Measurements from ENCODE around the gene HDAC9.

The HDAC9 gene

DNA sequence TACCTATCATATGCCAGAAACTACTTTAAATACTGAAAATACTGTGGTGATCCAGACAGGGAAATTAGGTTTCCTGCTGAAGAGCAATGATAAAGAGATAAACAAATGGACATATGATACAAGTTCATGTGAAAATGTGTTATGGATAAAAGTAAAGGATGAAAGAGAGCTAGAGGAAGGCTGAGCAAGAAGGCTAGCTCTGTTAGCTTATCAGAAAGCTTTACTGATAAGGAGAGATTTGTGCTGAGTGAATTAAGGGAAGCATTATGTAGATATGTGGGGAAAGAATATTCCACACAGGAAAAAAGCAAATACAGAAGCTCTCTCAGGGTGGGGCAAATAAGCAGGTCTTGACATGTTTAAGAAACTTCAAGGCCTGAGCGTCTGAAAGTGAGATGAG lies 308.4 kb downstream of the HDAC9 start:
- no peak for DNase-seq

DNA sequence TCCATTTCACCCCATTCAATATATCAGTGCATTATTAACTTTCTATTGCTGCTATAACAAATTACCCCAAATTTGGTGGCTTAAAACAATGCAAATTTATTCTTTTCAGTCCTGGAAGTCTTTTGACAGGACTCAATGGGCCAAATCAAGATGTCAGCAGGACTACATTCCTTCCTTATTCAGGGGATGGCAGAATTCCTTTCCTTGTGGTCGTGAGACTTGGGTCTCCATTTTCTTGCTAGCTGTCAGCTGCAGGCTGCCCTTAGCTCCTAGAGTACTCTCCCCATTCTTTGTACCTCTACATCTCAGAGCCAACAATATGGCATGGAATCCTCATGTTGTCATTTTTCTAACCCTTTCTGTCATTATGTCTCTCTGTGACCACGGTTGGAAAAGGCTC lies 310.6 kb downstream of the HDAC9 start:
- no peak for DNase-seq

DNA sequence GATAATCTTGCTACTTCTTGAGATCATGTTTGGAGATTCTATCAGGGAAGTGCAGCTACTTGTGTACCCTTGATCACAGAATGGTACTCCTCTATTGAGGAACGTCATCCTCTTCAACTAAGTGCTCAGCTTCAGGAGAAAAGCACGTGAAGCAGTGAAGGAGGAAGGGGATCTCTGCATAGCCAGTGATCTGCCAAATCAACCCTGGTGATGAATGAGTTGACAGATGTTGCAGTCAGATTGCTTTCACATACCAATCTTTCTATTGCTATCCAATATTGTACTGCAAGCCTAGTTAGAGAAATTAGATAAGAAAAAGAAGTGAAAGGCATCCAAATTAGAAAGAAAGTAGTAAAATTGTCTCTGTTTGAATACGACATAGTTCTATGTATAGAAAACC lies 312.5 kb downstream of the HDAC9 start:
- no peak for DNase-seq

DNA sequence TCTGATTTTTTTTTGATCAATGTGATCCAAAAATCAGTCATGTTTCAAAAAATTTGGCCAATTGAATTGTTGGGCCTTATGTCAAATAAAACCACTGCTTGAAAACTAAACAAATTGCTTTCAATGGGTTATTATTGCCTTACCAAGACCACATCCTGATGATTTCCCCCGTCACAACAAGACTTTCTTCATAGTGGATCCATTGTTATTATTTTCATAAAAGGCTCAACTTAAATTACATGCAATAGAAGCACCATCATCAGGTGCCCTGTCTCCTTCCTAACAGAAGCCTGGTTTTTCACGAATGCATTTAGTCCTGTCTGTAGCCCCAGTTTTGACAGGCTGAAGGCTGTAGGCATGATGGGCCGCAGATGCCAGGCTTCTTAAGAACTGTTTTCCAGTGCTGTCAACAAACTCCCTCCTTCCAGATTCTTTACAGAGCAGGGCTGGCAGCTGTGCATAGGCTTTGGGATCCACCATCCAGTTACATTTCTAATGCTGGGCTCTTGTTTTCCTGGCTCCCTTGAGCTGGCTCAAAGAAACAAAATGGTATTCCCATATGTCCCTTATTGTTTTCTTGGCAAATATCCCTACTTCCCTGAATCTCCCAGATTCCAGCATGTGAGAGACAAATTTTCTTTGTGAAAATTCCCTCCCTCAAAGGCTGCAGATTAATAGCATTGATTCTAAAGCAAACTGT lies 319.9 kb downstream of the HDAC9 start:
- DNase-seq = no peak

DNA sequence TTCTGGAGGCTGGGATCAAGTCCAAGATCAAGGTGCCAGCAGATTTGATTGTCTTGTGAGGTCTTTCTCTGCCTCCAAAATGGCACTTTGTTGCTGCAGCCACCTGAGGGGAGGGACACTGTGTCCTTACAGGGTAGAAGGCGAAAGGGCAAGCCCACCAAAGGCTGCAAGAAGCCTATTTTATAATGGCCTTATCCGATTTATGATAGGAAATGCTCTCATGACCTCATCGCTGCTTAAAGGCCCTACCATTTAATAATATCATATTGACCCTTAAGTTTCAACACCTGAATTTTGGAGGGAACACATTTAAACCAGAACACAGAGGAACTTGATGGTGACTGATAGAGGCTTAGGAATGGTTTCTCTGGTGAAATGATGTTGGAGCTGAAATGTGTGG lies 325.4 kb downstream of the HDAC9 start:
- no peak for DNase-seq

DNA sequence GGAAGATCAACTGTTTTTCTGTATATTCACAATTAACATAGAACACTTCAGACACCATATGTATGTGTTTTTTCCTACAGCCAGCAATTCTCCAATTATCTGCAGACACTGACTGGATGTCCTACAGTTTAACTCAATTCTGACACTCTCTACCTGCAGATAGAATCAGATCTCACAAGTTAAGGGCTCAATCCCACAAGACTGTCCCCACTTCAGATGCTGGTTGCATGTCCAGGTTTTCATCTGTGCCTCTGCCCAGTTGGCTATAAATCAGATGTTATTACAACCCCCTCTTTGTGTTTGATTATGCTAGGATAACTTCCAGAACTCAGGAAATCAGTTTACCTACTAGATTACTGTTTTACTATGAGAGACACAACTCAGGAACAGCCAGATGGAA lies 326.0 kb downstream of the HDAC9 start:
- DNase-seq = no peak

DNA sequence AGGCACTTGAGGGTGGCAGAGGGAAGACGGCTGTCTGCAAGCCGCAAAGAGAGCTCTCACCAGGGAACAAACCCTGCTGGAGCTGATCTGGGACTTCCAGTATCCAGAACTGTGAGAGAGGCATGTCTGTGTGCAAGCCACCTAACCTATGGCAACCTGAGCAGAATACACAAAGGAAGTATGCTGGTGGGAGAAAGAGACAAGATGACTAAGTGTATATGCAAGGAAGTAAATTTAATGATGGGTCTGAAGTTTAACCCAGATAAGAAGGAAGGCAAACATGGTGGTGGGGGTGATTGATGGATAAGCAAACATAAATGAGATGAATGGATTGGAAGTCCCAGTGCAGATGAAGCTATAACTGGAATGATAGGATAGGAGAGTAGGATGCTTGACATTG lies 328.6 kb downstream of the HDAC9 start:
- no peak for DNase-seq

DNA sequence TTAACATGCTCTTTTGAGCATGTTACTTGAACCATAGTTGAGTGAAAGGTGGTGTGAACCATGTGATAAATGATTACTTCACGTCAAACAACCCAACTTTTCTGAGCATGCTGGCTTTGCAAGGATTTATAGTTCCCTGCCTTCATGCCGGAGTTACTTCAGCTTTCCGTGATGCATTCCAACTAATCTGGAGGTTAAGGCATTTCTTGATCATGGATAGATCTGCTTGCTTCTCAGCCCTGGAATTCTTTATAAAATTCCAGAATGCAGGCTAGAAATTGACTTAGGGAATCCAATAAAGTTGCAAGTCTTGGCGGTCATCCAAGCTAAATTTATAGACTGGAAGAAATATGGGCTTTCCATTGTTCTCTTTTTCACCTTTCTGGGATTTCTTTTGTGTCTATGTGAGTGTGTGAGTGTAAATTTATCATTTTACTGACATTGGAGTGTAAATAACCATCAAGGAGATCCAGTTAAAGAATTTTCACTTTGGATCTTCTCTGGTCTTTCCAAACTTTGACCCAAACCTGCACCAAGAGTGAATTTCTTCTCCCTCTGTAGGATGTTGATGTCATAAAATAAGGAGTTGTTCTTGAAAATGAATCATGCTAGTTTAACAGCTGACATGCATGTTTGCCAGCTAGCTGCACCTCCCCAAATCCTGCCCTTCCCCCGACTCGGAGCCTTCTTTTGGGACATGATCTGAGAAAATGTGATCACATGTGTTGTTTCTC lies 332.9 kb downstream of the HDAC9 start:
- DNase-seq = no peak

DNA sequence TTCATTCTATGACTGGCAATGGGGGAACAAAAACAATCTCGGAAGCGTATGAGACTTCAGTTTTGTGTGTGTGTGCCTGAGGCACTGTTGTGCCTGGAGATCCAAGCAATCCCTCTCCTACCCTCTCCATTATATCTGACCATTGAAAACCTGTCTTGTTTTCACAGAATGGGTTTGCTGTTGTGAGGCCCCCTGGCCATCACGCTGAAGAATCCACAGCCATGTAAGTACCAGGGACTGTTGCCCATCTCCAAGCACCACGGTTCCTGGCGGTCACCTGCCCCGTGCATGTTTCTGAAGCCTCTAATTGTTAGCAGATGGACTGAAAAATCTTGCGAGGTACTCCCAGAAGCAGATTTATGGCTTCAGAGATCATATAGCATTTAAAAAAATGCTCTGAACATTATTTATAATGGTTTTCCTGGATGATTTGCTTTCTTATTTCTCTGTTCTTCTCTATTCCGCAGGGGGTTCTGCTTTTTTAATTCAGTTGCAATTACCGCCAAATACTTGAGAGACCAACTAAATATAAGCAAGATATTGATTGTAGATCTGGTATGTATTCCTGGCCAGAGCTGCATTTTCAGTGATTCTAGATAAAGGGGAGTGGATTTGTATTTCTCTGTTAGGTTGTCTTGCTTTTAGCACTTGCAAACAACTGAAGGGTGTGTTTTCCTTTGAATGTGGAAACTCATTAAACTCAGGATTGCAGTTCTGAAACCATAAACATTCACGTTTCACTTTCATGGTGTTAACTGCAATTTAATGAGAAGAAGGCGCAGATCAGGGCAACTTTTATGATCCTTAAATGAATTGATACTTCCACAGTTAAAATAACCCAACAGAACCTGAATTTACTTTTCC lies 333.7 kb downstream of the HDAC9 start:
- no peak for DNase-seq

DNA sequence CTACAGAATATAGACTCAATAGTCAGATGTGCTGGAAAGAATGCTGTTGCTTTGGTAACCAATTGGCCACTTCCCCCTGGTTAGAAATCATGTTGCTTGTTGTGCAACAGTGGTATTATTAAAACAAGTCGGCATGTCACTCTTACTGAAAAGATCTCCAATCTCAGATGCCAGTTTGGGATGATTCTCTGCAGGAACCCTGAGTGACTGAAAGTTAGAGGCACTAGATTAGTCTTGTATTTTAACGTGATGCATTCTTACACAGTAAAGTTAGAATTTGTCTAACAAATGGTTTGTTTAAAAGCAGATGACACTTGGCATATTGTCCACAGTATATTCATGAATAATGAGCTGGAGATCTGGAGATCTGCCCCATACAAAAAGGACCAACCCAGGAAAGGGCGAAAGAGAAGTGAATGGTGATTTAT lies 334.3 kb downstream of the HDAC9 start:
- DNase-seq = no peak

DNA sequence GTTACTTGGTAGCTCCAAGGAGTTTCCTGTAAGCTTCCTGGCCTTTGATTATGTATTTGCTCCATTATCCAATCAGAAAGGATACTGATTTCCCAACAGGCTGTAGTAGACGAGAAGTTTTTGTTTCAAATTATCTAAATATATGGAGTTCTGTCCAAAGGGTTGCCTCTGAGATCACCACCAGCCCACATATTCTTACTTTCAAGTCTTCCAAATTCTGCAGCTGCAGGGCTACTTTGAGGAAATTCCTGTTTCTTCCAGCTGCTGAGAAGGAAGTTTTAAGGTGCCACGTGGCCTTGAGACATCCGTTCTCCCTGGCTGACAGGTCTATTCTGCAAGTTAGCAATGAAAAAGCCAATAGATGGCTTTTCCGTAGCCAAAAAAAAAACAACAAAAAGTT lies 335.9 kb downstream of the HDAC9 start:
- no peak for DNase-seq

DNA sequence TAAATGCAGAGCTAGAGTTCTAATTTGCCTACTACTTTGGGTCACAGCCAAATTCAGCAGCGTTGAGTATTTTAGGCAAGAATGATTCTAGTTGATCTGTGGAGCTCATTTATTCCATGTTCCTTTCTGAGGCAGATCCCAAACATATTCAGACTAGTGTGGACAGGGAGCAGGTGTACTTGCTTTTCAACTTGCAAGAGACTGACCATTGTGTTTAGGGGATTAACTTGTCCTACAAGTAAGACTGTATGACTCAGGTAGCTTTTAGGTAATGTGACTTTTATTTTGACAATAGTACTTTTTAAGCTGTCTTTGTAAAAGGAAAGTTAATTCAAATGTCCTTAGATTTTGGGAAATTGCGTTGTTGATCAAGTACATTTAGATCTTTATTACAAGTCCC lies 336.4 kb downstream of the HDAC9 start:
- DNase-seq = no peak

DNA sequence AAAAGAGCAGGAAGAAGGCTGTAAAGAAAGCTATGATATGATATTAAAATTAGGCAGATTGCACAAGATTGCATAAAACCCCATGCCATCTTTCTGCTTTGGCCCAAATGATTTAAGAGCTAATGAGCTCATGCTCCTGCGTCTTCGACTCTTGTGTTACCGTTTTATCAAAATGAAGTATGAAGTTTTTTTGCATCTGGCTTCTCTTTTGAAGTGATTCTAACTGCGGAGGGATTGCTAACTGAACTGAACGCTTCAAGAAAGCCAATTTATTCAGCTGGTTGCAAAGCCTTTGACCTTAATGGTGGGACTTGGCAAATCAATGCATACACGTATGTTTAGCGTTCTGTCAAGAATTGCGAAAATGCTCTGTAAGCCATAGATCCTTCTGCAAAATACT lies 339.0 kb downstream of the HDAC9 start:
- no peak for DNase-seq

DNA sequence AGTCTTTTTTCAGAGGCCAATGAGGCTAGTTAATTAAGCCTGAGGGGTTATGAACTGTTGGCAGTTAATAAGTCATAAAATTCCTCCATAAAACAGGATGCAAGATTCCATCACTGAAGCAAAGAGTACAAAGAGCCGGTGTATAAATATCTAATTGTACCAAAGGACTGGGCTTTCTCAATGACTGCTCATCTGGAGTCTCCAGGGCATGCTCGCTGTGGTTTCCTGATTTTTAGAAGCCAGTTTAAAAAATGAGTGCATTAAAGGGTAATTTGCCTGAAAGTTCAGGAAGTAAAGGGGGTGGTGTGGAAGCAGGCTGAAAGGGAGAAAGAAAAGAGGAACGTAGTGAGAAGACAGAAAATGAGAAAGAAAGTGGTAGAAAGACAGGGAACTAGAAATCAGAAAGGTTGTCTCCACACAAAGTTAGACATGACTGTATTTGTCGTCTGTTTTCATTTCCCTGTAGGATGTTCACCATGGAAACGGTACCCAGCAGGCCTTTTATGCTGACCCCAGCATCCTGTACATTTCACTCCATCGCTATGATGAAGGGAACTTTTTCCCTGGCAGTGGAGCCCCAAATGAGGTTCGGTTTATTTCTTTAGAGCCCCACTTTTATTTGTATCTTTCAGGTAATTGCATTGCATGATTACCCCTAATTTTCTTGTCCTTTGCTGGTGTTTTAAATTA lies 339.6 kb downstream of the HDAC9 start:
- no peak for DNase-seq

DNA sequence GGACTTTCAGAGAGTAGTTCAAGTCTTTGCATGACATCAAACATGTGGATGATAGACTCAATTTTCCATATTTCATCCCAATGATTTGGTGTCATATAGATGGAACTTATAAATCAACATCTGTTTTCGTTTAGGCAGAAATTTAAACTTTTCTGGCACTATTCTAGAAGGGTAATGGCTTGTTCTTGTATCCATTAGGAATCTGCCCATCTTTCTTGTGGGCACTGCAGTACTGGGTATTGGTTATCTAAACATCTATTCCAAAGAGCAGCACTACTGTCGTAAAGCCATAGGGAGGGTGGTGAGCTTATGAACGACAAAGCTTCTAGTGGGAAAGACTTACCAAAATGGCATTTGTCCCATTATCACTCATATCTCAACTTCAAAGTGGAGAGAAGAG lies 348.4 kb downstream of the HDAC9 start:
- no peak for DNase-seq

DNA sequence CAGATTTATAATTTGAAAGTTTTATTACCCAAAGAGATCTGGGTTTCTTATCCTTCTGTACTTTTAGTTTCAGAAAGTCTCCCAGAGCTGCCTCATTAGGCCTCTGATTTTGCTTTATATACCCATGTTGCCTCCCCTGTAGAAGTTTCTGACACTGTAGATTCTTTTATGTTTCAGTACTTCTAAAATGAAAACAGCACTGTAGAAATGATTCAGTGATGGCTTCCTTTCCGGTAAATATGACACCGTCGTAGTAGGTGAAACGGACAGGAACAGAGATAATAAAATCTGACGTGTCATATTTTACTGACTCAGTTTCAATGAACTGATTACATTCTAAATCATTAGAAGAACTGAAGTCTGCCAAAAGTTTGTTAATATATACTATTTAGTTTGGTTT lies 349.2 kb downstream of the HDAC9 start:
- DNase-seq = no peak

DNA sequence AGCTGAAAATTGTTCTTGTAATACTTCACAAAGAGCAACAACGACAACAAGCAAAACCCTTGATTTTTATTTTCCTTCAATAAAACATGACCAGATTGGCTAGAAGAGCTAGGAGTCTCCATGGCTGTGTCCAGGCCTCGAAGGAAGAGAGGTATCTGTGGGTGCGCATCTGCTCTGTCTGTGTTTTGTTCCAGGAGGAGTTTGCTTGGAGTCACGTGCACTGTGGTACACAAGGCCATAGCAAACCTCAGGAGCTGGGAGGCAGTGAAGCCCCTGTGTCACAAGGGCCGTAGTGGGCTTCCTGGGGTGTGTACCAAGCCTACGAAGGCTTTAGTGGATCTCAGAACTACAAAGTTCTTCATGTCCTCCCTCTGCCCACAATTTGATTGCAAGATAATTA lies 350.2 kb downstream of the HDAC9 start:
- DNase-seq = no peak

DNA sequence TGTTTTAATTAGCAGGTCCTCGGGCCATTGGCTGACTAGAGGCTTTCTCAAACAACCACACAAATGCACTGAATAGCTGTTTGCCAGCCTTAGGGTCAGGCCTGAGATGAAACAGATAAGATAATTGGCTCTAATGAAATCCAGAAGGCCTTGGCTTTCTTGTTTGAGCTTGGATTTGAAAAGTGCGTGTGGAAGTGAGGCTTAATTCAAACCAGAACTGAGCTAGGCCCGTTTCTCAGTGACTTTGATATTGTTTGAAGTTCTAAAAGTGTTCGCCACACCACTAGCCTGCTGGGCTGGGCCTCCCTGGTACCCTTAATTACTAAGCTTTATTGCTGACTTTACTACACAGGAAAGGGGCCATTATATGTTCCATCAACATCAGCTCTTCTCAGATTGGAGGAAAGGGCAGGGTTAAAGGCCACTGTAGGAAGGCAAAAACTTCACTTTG lies 351.2 kb downstream of the HDAC9 start:
- peak; percentile 86 for DNase-seq

DNA sequence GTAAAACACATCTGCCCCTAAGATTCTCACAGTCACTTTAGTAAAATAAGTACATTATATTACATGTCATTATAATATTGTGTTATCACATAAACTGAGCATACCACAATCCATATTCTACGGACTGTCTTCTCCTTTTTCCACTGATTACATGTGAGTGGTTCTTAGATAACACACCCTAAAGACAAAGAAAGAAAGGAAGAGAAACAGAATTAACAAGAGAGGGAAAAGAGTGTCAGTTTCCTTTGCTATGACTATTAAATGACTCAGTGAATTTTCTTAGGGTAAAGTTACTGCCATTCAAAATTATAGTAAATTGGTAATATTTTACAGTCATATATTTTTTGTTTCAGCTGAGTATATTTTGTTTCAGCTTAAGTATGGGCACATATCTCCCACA lies 353.6 kb downstream of the HDAC9 start:
- DNase-seq = no peak

DNA sequence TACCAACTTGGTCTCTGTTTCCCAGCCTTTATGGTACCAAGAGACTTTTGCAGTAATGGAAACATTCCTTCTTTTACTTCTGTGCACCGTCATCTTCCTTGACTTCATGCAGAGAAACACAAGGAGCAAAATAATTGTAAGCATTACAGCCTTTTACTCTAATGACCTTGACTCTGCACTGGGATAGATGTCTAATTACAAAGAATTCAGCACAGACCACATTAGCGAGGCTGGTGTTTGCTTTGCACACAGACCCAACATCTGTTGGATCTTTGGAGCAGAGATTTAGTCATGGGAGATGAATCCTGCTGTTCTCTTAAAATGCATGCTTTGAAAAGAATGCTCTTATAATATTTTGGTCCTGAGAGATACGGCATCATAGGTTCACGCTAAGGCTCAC lies 360.2 kb downstream of the HDAC9 start:
- DNase-seq = no peak

DNA sequence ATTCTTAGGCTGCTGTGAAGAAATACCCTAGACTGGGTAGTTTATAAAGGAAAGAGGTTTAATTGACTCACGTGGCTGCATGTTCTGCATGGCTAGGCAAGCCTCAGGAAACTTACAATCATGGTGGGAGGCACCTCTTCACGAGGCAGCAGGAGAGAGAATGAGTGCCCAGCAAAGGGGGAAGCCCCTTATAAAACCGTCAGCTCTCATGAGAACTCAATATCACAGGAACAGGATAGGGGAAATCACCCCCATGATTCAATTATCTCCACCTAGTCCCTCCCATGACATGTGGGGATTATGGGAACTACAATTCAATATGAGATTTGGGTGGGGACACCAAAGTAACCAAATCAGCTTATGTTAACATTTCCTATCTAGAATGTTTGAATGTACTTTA lies 362.7 kb downstream of the HDAC9 start:
- DNase-seq = no peak

DNA sequence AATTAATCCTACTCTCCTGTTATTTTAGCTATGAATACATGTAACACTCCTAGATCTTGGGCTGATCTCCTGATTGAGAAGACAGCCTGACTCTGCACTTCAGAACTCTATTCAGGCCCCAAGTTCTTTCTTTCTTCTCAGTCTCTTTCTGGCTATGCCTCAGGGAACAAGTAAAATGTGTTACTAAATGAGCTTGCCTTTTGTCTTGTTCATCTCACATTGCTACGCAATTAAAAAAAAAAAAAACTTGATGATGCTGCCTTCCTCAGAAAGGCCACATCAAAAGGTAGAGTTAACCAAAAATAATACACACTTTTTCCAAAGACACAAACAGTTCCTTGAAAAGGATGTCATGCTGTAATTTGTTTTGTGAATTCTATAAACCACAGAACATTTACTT lies 363.8 kb downstream of the HDAC9 start:
- DNase-seq = no peak

DNA sequence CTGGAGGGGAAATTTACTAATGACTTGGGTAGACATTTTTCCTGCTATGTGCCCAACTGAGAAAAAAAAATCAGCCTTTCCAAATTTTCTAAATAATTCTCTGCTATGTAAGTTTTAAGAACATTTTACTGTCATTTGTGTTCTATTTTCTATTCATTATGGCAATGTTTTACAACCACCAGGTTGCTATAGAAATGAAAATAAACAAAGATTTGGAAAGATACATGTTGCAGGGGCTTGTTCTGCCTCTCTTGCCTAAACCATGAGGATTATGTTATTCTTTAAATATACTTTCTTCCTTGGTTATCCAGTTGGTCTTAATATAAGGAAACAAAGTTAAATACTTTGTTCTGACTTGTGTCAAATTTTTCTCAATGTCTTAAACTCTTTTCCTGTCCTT lies 364.7 kb downstream of the HDAC9 start:
- no peak for DNase-seq
